HG03558 (cell line): Measurements from ENCODE around the gene TP53I13.
A peak's percentile ranks its signal among the peaks of the same experiment; 100 is the strongest.

Experiments used
- ATAC-seq: cut with Tn5 transposase; IDR thresholded peaks from one replicate; pipeline ENCODE4 v1.9.1; 2021; ENCODE audit warnings: moderate number of reproducible peaks; ENCODE audit not compliant: unreplicated experiment; ENCODE audit errors: extremely low read depth

The TP53I13 gene

DNA sequence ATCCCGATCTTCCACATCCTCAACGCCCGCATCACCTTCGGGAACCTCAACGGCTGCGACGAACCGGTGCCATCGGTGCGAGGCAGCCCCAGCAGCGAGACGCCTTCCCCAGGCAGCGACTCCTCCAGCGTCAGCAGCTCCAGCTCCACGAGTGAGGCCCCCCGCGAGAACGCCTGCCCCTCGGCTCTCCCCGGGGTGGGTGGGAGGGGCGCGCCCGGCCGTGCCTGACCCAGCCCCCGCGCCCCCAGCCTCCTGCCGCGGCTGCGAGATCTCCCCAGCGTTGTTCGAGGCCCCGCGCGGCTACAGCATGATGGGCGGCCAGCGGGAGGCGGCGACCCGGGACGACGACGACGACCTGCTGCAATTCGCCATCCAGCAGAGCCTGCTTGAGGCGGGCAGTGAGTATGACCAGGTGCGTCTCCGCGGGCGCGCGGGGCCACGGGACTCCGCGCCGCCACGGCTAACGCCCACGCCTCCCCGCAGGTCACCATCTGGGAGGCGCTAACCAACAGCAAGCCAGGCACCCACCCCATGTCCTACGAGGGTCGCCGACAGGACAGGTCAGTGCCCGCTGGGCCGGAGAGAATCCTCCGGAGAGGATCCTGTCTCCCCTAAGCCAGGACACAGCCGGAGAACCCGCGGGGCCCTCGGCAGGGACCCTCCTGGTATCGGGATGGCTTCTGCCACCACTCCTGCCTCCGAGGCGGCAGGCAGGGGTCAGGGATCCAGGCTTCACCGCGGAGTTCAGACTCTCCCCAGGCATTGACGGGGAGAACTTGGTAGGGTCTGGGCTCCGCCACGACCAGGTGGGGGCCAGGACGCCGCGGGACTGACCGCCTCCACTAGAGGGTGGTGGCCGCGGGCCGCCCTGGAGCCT, 44.1 kb downstream of the TP53I13 start:
- no peak for ATAC-seq

GRCh38 chr17:29613352-29613837, 44.9 kb downstream of the TP53I13 start:
- ATAC-seq = no peak

DNA sequence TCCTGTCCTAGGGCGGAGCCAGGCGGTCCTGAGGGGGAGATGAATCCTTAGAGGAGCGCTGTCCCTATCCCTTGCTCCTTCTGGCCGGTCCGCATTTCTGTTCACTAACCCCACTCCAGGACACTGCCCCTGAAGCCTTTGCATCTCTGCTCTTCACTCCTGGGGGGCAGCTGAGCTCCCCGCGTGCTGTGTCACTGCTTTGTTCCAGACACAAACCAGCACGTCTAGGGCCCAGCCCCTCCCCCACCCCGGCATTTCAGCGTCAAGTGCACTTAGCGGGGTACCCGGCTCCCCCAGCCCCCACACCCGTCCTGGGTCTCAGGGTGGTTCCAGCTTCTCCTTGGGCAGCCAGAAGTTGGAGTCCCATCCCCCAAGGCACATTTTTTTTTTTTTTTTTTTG, 45.4 kb downstream of the TP53I13 start:
- no peak for ATAC-seq

- no peak for ATAC-seq
These were observed 46.0 kb downstream of the TP53I13 start for GRCh38 chr17:29614349-29615047.

DNA sequence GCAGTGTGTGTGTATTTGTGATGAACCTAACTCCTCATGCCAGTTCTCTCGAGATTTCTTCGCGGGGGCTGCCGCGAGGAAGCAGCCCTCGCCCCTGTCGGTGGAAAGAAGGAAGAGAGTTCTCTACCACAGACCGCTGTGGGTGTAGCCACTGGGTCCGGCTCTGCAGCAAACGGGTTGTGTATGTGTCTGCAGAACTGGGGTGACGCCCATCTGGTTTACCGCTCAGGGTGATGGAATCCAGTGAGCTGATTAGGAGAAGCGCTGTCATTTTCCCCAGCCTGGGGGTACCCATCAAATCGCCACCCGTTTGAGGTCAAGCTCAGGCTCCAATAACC, 46.5 kb downstream of the TP53I13 start:
- ATAC-seq = no peak

- no peak for ATAC-seq
These were observed 47.2 kb downstream of the TP53I13 start for GRCh38 chr17:29615492-29616299.

DNA sequence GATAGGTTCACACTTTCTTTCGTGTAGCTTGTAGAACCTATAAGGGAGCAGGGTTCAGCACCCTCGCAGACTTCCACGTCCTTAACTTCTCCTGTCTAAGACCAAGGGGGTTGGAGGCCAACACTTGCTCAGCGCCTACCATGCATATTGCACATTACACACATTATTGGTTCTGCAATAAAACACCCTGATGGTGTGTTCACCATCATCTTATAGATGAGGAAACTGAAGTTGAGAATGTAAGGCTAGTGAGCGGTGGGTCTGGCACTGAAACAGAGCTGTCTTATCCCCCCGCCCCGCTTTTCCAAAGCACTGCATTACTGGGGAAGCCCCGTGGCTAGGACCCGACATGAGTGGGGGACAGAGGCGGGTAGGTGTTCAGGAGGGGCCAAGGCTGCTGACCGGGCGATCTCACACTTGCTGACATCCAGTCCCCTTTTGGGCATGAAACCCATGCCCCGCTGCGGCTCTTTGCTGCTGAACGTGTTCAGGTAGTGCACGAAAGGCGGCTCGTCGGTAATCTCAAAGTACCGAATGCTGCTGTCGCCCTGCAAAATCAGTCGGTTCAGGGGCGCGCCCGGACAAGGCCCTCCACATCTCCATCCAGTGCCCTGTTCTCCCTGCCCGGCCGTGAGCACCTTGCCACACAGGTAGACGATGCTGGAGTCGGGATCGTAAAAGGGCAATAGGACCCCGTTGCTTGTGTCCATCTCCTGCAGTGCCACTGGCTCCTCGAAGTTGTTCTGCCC, 48.0 kb downstream of the TP53I13 start:
- ATAC-seq = no peak

DNA sequence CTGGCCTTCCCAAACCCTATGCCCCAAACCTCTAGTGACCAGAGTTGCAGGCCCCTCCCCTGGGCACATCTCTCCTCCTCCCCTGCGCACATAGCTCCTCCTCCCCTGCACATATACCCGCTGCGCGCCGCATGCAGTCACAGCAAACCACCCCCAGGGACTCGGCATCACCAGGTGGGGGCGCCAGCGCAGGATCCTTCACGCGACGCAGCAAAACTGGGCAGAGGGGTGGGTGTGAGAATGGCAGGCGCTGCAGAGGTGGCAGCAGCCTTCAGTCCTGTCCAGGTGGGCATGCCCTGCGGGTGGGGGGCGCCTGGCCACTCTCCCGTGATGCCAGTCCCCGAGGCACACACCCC, 48.6 kb downstream of the TP53I13 start:
- ATAC-seq = peak; percentile 35

DNA sequence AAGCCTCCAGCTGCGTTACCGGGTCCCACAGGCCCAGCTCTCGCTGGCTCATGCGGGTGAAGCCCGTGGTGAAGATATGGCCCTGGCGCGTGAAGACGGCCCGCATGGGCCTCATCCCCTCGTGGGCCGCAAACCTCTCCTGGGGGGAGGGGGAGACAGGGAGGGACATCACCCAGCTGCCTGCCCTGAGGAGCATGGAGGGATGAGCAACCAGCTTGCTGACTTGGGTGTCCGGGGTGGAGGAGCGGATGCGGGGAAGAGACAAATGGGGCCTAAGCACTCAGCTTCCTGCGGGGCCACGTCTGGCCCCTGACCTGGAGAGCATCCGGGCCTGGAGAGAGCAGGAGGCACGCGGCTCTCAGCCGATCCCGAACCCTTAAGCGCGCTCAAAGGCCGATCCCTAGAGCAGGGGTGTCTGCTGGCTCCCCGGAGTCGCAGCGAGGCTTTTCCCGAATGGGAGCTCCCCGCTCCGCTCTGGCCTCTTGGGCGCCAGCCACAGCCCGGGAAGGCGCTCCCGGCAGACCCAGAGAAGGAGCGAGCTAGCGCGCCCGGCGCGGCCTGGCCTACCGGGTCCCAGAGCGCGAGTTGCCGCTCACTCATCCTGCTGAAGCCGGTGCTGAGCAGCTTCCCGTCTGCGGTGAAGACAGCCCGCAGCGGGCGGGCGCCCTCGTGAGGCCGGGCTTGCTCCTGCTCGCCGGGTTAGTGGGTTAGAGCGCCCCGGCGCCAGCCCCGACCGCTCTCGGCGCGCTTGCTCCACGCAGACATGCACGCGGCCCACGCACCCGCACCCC, 49.2 kb downstream of the TP53I13 start:
- ATAC-seq = no peak

GRCh38 chr17:29618272-29619065, 50.0 kb downstream of the TP53I13 start:
- ATAC-seq = no peak

GRCh38 chr17:29619251-29619650, 50.8 kb downstream of the TP53I13 start:
- ATAC-seq = no peak

DNA sequence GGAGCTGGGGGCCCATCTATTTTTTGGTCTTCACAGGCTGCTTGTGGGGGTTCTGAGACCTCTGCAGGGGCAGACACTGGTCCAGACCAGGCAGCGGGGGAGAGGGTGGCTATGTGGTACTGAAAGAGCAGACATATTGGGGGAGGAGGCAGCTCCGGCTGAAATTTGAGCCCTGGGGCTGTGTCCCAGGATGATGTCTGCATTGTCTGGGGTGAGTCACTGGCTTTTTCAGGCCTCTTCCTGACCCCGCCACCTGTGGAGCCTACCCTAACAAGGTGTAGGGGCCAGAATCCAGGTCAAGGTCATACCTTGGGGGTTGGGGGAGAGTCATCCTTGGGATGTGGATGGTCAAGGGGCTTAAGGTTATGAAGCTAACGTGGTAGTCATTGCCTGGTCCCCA, 51.8 kb downstream of the TP53I13 start:
- no peak for ATAC-seq

GRCh38 chr17:29620779-29621500, 52.4 kb downstream of the TP53I13 start:
- no peak for ATAC-seq

GRCh38 chr17:29621751-29622194, 53.3 kb downstream of the TP53I13 start:
- ATAC-seq = no peak
